GM12878 (cell line): ENCODE measurements around the gene ABCA9. TPM values are rescaled to one million over a fixed set of nuclear protein-coding genes. Genes with fewer than 3 reads are reported as not detected.

Source experiments
- ATAC-seq: fragments of 200-7000 bp; cut with Tn5 transposase; 3 replicates; pipeline ENCODE4 v1.9.1; 2020; ENCODE audit warnings: mild to moderate bottlenecking, moderate library complexity
- BruUV-seq: library from RNA; stranded (reverse); fragments of 400-500 nt; replicated peaks from 2 replicates; lab custom pipeline; 2021; lab: Mats Ljungman, UMichigan
- CTCF ChIA-PET: fragments of 300-600 bp; sonication (Branson Sonifier 250); formaldehyde crosslinking; extraction: SDS; loops from one replicate; lab custom pipeline; 2021; ENCODE audit warnings: inconsistent platforms; lab: Yijun Ruan, JAX
- POLR2A ChIA-PET: fragments of 350-600 bp; formaldehyde crosslinking; extraction: SDS; loops from one replicate; lab custom pipeline; 2021; ENCODE audit warnings: inconsistent platforms; lab: Charles Lee
- RAD21 ChIA-PET: fragments of 300-600 bp; sonication (Branson Sonifier 250); formaldehyde crosslinking; loops from one replicate; lab custom pipeline; 2023; ENCODE audit warnings: antibody characterized with exemption; ENCODE audit not compliant: unreplicated experiment; lab: Charles Lee
- SMC1A ChIA-PET: fragments of 300-600 bp; sonication (Branson Sonifier 250); formaldehyde crosslinking; loops from one replicate; lab custom pipeline; 2023; ENCODE audit not compliant: unreplicated experiment, uncharacterized antibody; lab: Charles Lee
- DNase-seq: peaks from one replicate; pipeline ENCODE4 v3.0.0-alpha.2; 2011; ENCODE audit warnings: low read depth, low spot score
- FAIRE-seq: peaks from 3 replicates; lab custom pipeline; 2011; peaks lifted over from hg19 to GRCh38; lab: Jason Lieb, UNC
- H2AFZ ChIP-seq: 2 replicates; pipeline ENCODE4 v1.6.0; 2011; ENCODE audit warnings: low read depth, low read length, control low read depth; ENCODE audit not compliant: control insufficient read depth
- H3K27ac ChIP-seq: 2 replicates; pipeline ENCODE4 v1.5.1; 2011; ENCODE audit warnings: control low read depth; ENCODE audit not compliant: control insufficient read depth, insufficient read depth
- H3K27me3 ChIP-seq, 2 experiments: replicated peaks in 1 of 2; 2 replicates each; pipeline versions ENCODE4 v1.6.0 to v1.6.1; 2011; ENCODE audit warnings: low read length in 1 of 2; ENCODE audit not compliant: control insufficient read depth in 2 of 2, insufficient read depth in 2 of 2
- H3K36me3 ChIP-seq, 2 experiments: 2 replicates each; pipeline ENCODE4 v1.5.1; 2011; ENCODE audit warnings: low read length in 1 of 2; ENCODE audit not compliant: control insufficient read depth in 2 of 2, insufficient read depth in 2 of 2
- H3K4me1 ChIP-seq: 2 replicates; pipeline ENCODE4 v1.6.1; 2011; ENCODE audit warnings: mild to moderate bottlenecking, low read length, moderate library complexity, mixed read lengths; ENCODE audit not compliant: control insufficient read depth, insufficient read depth
- H3K4me2 ChIP-seq: 2 replicates; pipeline ENCODE4 v1.6.0; 2011; ENCODE audit warnings: control low read depth; ENCODE audit not compliant: control insufficient read depth, insufficient read depth
- H3K4me3 ChIP-seq: fragments of 200-600 bp; sonication (generic); 2 replicates; pipeline ENCODE4 v1.5.1; 2016
- H3K79me2 ChIP-seq: 2 replicates; pipeline ENCODE4 v1.6.0; 2011; ENCODE audit warnings: low read length; ENCODE audit not compliant: control insufficient read depth, insufficient read depth
- H3K9ac ChIP-seq: 2 replicates; pipeline ENCODE4 v1.8.0; 2011; ENCODE audit warnings: low read length, control low read depth, mixed read lengths; ENCODE audit not compliant: control insufficient read depth, insufficient read depth
- H3K9me3 ChIP-seq: replicated peaks from 3 replicates; pipeline ENCODE4 v1.5.1; 2011; ENCODE audit warnings: mild to moderate bottlenecking, low read length; ENCODE audit not compliant: control insufficient read depth, insufficient read depth
- H4K20me1 ChIP-seq: 2 replicates; pipeline ENCODE4 v1.6.0; 2011; ENCODE audit not compliant: control insufficient read depth, insufficient read depth
- NR2C2 ChIP-seq: IDR thresholded peaks from 2 replicates; pipeline ENCODE4 v1.6.1; 2011; ENCODE audit warnings: borderline replicate concordance, low read depth; ENCODE audit not compliant: control insufficient read depth, insufficient read length
- POLR2A ChIP-seq: IDR thresholded peaks from 2 replicates; pipeline ENCODE4 v1.6.1; 2011; ENCODE audit warnings: low read depth, mild to moderate bottlenecking, low read length
- WGBS: methylation state at CpG from one replicate; pipeline ENCODE4 v1.1.6; 2016; ENCODE audit warnings: low lambda C conversion rate; ENCODE audit not compliant: insufficient replicate concordance, insufficient coverage; ENCODE audit errors: missing lambda C conversion rate; 5-methylcytosine and 5-hydroxymethylcytosine counted together
- in situ Hi-C: fragments of 300-500 bp; cut with MboI; formaldehyde crosslinking; loops from 9 replicates; pipeline ENCODE4 v1.14.3; 2018; ENCODE audit warnings: mixed read lengths
- intact Hi-C: fragments of 100-400 bp; cut with micrococcal nuclease; formaldehyde crosslinking; loops from one replicate; pipeline ENCODE4 v1.14.2; 2022; ENCODE audit not compliant: unreplicated experiment
- polyA plus RNA-seq, 11 experiments: library from polyadenylated mRNA; depleted of rRNA in 4 of 11; unstranded in 6 of 11; stranded (reverse) in 5 of 11; fragments of >200 nt; fragmentation: Nextera tagmentation in 4 of 11; fragmentation: Illumina TruSeq in 1 of 11; extraction: Ambion mirVana in 4 of 11; extraction: Trizol in 1 of 11; gene quantifications; 1 replicate in 1 of 11; 2 replicates in 10 of 11; pipeline versions ENCODE4 v1.2.1 to v1.2.3, GENCODE V29; 2011 to 2016; ENCODE audit warnings: inconsistent platforms in 2 of 11, missing spikeins in 2 of 11, low read depth in 1 of 11
- total RNA-seq, 4 experiments: library from RNA; depleted of rRNA in 3 of 4; stranded (reverse); fragments of >200 nt in 3 of 4; fragmentation: Illumina TruSeq in 1 of 4; extraction: Trizol in 1 of 4; gene quantifications; 2 replicates each; pipeline versions ENCODE4 v1.2.1 to v1.2.3, GENCODE V29; 2013 to 2021
- TF ChIP-seq, protein P1 (sequence below): fragments of 450-650 bp; formaldehyde crosslinking; IDR thresholded peaks from 2 replicates; pipeline ENCODE4 v1.5.0; 2022; ENCODE audit warnings: mild to moderate bottlenecking, missing genetic modification characterization
- TF ChIP-seq, protein P2 (sequence below): fragments of 450-650 bp; IDR thresholded peaks from 2 replicates; pipeline ENCODE4 v1.6.1; 2017; ENCODE audit warnings: borderline replicate concordance

Gene ABCA9
- total and polyA plus RNA-seq, 10 of the 15 experiments (the other 5 are each of a cell fraction or from before 2014, with no cell fraction given), result under 0.01 to 2.9 (median 0.31) TPM

DNA sequence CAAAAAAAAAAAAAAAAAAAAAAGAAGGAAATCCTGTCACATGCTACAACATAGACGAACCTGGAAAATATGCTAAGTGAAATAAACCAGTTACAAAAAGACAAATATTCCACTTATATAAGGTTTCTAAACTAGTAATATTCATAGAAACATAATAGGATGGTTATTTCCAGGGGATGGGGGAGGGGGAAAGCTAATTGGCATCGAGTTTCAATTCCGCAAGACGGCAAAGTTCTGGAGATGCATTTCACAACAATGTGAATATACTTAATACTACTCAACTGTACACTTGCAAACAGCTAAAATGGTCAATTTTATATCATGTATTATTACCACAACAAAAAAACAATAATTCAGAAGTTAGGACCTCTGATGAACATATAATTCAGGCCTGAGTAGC is 37.9 kb upstream of the ABCA9 start:
- no peak overlapping the region for H3K4me2 ChIP-seq
- in situ Hi-C loops, result no loop called here

More for the DNA sequence above, 37.9 kb upstream of the ABCA9 start:
- H3K27me3 ChIP-seq, result no peaks in the 10 kb centered on the region
- ChIA-PET RAD21 (no interaction called here), CTCF (interaction anchor here (1.0 to 1.7 kb wide), 3 partner anchors 9 to 31 kb away, joined by 3 to 4 read pairs (median 3); no protein-coding TSS in a partner anchor), SMC1A (interaction anchor here (1.3 to 6.1 kb wide), 3 partner anchors 12 to 54 kb away, joined by 3 to 37 read pairs (median 7); no protein-coding TSS in a partner anchor), POLR2A (interaction anchor here (0.7 to 0.9 kb wide), 2 partner anchors 12 to 17 kb away, joined by 3 read pairs; no protein-coding TSS in a partner anchor)
- no peak overlapping the region for H3K4me3 ChIP-seq
- no peak overlapping the region for H3K27ac ChIP-seq
- H4K20me1 ChIP-seq, result no peaks in the 10 kb centered on the region
- intact Hi-C loops, result no loop called here
- H3K9me3 ChIP-seq, result no peaks in the 10 kb centered on the region
- no peak overlapping the region for H2AFZ ChIP-seq
- 0 out of 4 replicates have a peak, but pooled peaks cover 0 to 3% of the 10 kb centered on the region in 2 experiments for H3K36me3 ChIP-seq
- 88% methylated on average over 4 of the region's 4 CpGs for WGBS
- H3K79me2 ChIP-seq, result no peaks in the 10 kb centered on the region
- FAIRE-seq, result no peak
- TF ChIP-seq, protein P1, sequence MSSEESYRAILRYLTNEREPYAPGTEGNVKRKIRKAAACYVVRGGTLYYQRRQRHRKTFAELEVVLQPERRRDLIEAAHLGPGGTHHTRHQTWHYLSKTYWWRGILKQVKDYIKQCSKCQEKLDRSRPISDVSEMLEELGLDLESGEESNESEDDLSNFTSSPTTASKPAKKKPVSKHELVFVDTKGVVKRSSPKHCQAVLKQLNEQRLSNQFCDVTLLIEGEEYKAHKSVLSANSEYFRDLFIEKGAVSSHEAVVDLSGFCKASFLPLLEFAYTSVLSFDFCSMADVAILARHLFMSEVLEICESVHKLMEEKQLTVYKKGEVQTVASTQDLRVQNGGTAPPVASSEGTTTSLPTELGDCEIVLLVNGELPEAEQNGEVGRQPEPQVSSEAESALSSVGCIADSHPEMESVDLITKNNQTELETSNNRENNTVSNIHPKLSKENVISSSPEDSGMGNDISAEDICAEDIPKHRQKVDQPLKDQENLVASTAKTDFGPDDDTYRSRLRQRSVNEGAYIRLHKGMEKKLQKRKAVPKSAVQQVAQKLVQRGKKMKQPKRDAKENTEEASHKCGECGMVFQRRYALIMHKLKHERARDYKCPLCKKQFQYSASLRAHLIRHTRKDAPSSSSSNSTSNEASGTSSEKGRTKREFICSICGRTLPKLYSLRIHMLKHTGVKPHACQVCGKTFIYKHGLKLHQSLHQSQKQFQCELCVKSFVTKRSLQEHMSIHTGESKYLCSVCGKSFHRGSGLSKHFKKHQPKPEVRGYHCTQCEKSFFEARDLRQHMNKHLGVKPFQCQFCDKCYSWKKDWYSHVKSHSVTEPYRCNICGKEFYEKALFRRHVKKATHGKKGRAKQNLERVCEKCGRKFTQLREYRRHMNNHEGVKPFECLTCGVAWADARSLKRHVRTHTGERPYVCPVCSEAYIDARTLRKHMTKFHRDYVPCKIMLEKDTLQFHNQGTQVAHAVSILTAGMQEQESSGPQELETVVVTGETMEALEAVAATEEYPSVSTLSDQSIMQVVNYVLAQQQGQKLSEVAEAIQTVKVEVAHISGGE, result no peak
- TF ChIP-seq, protein P2, sequence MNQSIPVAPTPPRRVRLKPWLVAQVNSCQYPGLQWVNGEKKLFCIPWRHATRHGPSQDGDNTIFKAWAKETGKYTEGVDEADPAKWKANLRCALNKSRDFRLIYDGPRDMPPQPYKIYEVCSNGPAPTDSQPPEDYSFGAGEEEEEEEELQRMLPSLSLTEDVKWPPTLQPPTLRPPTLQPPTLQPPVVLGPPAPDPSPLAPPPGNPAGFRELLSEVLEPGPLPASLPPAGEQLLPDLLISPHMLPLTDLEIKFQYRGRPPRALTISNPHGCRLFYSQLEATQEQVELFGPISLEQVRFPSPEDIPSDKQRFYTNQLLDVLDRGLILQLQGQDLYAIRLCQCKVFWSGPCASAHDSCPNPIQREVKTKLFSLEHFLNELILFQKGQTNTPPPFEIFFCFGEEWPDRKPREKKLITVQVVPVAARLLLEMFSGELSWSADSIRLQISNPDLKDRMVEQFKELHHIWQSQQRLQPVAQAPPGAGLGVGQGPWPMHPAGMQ, result no peak
- TF ChIP-seq POLR2A, result no peak
- no peak for TF ChIP-seq NR2C2
- H3K4me1 ChIP-seq, result no peaks in the 10 kb centered on the region
- no TSS peak for BruUV-seq
- no peak overlapping the region for H3K9ac ChIP-seq
- ATAC-seq, result no peak
- DNase-seq, result no peak
